Sigmoid colon (tissue), 7 donors: ENCODE measurements around the gene PMM2. TPM values are rescaled to one million over a fixed set of nuclear protein-coding genes. Genes with fewer than 3 reads are reported as not detected.

Experiments
- DNase-seq: peaks from one replicate; pipeline ENCODE4 v3.0.0-alpha.2; 2019
- H3K27ac ChIP-seq, 4 donors: fragments of 200-600 bp; sonication (generic); one replicate each; pipeline ENCODE4 v1.5.1; 2016 to 2019; ENCODE audit warnings: mild to moderate bottlenecking in 1 of 4
- H3K27me3 ChIP-seq, 3 donors: fragments of 200-600 bp; sonication (generic); one replicate each; pipeline ENCODE4 v1.5.1; 2019; ENCODE audit warnings: mild to moderate bottlenecking in 1 of 3
- H3K36me3 ChIP-seq, 4 donors: fragments of 200-600 bp; sonication (generic); one replicate each; pipeline ENCODE4 v1.5.1; 2016 to 2019
- H3K4me1 ChIP-seq, 4 donors: fragments of 200-600 bp; sonication (generic); one replicate each; pipeline ENCODE4 v1.5.1; 2017 to 2019
- H3K4me3 ChIP-seq, 4 donors: fragments of 200-600 bp; sonication (generic); one replicate each; pipeline ENCODE4 v1.5.1; 2017 to 2019; ENCODE audit warnings: mild to moderate bottlenecking in 2 of 4, moderate library complexity in 1 of 4
- H3K9me3 ChIP-seq, 4 donors: fragments of 200-600 bp in 3 of 4; sonication (generic) in 3 of 4; one replicate each; pipeline versions ENCODE4 v1.5.1 to v1.6.1; 2013 to 2019
- EP300 ChIP-seq, 4 donors: sonication (generic); formaldehyde crosslinking; IDR thresholded peaks; one replicate each; pipeline ENCODE4 v1.6.1; 2017; ENCODE audit warnings: antibody characterized with exemption in 4 of 4
- POLR2A ChIP-seq, 2 donors: fragments of 450-650 bp; IDR thresholded peaks; one replicate each; pipeline ENCODE4 v1.6.1; 2016; ENCODE audit warnings: antibody characterized with exemption in 2 of 2, mild to moderate bottlenecking in 2 of 2, moderate library complexity in 2 of 2
- POLR2AphosphoS5 ChIP-seq, 4 donors: sonication (generic); formaldehyde crosslinking; IDR thresholded peaks; one replicate each; pipeline ENCODE4 v1.6.1; 2017; ENCODE audit warnings: antibody characterized with exemption in 4 of 4
- WGBS, 2 donors: extraction: QIAGEN DNeasy Blood & Tissue Kit; methylation state at CpG; one replicate each; pipeline ENCODE4 v1.1.7; 2013; 5-methylcytosine and 5-hydroxymethylcytosine counted together
- intact Hi-C: fragments of 100-400 bp; cut with DNase I; formaldehyde crosslinking; loops from one replicate; pipeline ENCODE4 v1.15.1; 2023
- polyA plus RNA-seq, 3 donors: library from polyadenylated mRNA; stranded (reverse); fragments of 200-250 nt; gene quantifications; one replicate each; pipeline ENCODE4 v1.2.3, GENCODE V29; 2013
- total RNA-seq, 4 donors: library from RNA; depleted of rRNA; stranded (reverse); fragments of >200 nt; gene quantifications; one replicate each; pipeline ENCODE4 v1.1.0, GENCODE V29; 2016
- TF ChIP-seq, protein P1 (sequence below), 4 experiments: fragments of 450-650 bp in 3 of 4; fragments of 200-600 bp in 1 of 4; IDR thresholded peaks; one replicate each; pipeline ENCODE4 v1.5.1; 2016 to 2019; ENCODE audit warnings: antibody characterized with exemption in 4 of 4, mild to moderate bottlenecking in 3 of 4, moderate library complexity in 2 of 4
- donor health status: healthy with polysubstance abuse.
- donor health status: Bipolar disorder and iron deficiency.
- donor health status: healthy.

Gene PMM2
- total and polyA plus RNA-seq, 7 donors = 13.6 to 52.4 (median 22.1) TPM

DNA sequence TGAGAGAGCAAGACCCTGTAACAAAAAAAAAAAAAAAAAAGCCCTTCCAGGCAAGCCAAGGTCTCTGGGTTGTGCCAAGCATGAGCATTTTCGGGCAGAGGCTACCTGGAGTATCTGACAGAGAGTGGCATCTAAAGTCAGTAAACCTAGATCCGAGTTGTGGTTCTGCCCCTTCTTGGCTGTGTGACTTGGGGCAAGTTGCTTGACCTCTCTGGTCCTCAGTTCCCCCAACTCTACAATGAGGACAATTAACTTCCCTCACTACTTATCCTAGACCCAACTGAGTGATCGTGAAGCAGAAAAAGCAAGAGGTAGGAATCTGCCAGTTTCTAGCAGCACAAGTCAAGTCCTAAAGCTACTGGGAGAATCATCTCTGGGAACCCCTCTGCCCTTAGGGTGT is 34.6 kb upstream of the PMM2 start:
- H3K27ac ChIP-seq = no peak overlapping the region
- intact Hi-C loops = no loop called here
- H3K4me3 ChIP-seq = no peak overlapping the region
- no peak for TF ChIP-seq EP300 (IDR thresholded peaks at IDR 0.05)
- TF ChIP-seq, protein P1, sequence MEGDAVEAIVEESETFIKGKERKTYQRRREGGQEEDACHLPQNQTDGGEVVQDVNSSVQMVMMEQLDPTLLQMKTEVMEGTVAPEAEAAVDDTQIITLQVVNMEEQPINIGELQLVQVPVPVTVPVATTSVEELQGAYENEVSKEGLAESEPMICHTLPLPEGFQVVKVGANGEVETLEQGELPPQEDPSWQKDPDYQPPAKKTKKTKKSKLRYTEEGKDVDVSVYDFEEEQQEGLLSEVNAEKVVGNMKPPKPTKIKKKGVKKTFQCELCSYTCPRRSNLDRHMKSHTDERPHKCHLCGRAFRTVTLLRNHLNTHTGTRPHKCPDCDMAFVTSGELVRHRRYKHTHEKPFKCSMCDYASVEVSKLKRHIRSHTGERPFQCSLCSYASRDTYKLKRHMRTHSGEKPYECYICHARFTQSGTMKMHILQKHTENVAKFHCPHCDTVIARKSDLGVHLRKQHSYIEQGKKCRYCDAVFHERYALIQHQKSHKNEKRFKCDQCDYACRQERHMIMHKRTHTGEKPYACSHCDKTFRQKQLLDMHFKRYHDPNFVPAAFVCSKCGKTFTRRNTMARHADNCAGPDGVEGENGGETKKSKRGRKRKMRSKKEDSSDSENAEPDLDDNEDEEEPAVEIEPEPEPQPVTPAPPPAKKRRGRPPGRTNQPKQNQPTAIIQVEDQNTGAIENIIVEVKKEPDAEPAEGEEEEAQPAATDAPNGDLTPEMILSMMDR (IDR thresholded peaks at IDR 0.05) = no peak
- no peak for TF ChIP-seq POLR2A (IDR thresholded peaks at IDR 0.05)
- no peak for TF ChIP-seq POLR2AphosphoS5 (IDR thresholded peaks at IDR 0.05)
- H3K27me3 ChIP-seq = no peaks in the 10 kb centered on the region
- no peaks in the 10 kb centered on the region for H3K9me3 ChIP-seq
- peak; percentile 4 for DNase-seq
- H3K36me3 ChIP-seq = peaks cover 0 to 20% (median 0%) of the 10 kb centered on the region in 4 donors
- WGBS, 2 donors = 94 to 98% methylated on average over 3 of the region's 3 CpGs
- H3K4me1 ChIP-seq = no peaks in the 10 kb centered on the region

DNA sequence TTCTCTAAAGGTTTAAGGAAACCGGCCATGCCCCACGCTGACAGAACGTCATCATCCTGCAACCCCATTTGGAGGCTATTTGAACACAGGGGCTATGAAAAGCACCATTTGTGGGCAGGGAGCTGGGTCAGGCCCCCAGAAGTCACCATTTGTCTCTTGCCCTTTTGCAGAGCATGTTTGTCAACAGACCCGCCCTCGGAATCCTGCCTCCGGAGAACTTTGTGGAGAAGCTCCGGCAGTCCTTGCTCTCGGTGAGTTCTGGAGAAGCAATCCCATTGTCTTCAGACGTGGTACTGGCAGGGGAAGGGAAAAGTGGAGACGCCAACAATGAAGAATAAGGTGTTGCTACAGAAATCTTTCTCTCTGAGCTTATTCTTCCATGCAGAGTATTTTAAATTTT is 33.7 kb upstream of the PMM2 start:
- Histone ChIP-seq H3K4me1 (no peaks in the 10 kb centered on the region), H3K4me3 (no peak overlapping the region), H3K27ac (no peak overlapping the region), H3K27me3 (no peaks in the 10 kb centered on the region), H3K9me3 (no peaks in the 10 kb centered on the region), H3K36me3 (peaks cover 0 to 23% (median 0%) of the 10 kb centered on the region in 4 donors)
- 83 to 88% methylated on average over 10 of the region's 10 CpGs for WGBS, 2 donors
- DNase-seq = peak; percentile 42
- intact Hi-C loops = no loop called here
- TF ChIP-seq POLR2AphosphoS5 (IDR thresholded peaks at IDR 0.05) = no peak
- no peak for TF ChIP-seq EP300 (IDR thresholded peaks at IDR 0.05)
- TF ChIP-seq, protein P1 (IDR thresholded peaks at IDR 0.05) = no peak
- no peak for TF ChIP-seq POLR2A (IDR thresholded peaks at IDR 0.05)

GRCh38 chr16:8764525-8765250 is 33.0 kb upstream of the PMM2 start:
- H3K36me3 ChIP-seq = peaks cover 0 to 23% (median 0%) of the 10 kb centered on the region in 4 donors
- H3K27me3 ChIP-seq = no peaks in the 10 kb centered on the region
- no peaks in the 10 kb centered on the region for H3K9me3 ChIP-seq
- no peak overlapping the region for H3K27ac ChIP-seq
- no peak overlapping the region for H3K4me3 ChIP-seq
- TF ChIP-seq POLR2AphosphoS5 (IDR thresholded peaks at IDR 0.05) = no peak
- TF ChIP-seq, protein P1 (IDR thresholded peaks at IDR 0.05) = no peak
- no peak for TF ChIP-seq EP300 (IDR thresholded peaks at IDR 0.05)
- TF ChIP-seq POLR2A (IDR thresholded peaks at IDR 0.05) = no peak
- no peak for DNase-seq
- intact Hi-C loops = no loop called here
- WGBS, 2 donors = 93 to 94% methylated on average over 18 of the region's 18 CpGs
- no peaks in the 10 kb centered on the region for H3K4me1 ChIP-seq

DNA sequence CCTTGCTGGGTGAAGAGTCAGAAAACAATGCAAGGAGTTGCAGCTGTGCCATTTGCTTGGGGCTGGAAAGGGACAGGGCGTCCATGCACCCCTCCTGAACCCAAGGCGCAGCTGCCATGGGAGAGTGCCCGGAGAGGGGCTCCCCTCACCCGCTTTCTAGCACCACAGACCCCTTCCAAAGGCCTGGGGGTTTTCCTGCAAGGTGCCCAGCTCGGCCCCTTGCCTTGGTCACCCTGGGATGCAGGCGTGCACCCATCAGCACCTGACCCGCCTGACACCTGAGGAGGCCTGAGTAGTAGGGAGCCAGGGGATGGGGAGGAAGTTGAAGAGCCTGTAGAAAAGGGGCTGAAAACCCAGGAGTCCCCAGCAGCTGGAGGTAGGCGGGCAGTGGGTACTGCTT is 30.5 kb upstream of the PMM2 start:
- no peak for DNase-seq
- no peaks in the 10 kb centered on the region for H3K9me3 ChIP-seq
- intact Hi-C loops = no loop called here
- no peaks in the 10 kb centered on the region for H3K4me1 ChIP-seq
- no peak overlapping the region for H3K4me3 ChIP-seq
- WGBS, 2 donors = 97% methylated on average over 8 of the region's 8 CpGs
- H3K27ac ChIP-seq = no peak overlapping the region
- H3K36me3 ChIP-seq = peaks cover 0 to 23% (median 0%) of the 10 kb centered on the region in 4 donors
- H3K27me3 ChIP-seq = no peaks in the 10 kb centered on the region
- TF ChIP-seq, protein P1 (IDR thresholded peaks at IDR 0.05) = no peak
- no peak for TF ChIP-seq EP300 (IDR thresholded peaks at IDR 0.05)
- TF ChIP-seq POLR2A (IDR thresholded peaks at IDR 0.05) = no peak
- no peak for TF ChIP-seq POLR2AphosphoS5 (IDR thresholded peaks at IDR 0.05)
